Astrocyte (in vitro differentiated cells and primary cell): ENCODE data around the gene IGSF21. TPM values are rescaled to one million over a fixed set of nuclear protein-coding genes. Genes with fewer than 3 reads are reported as not detected.

ENCODE experiments used
- DNase-seq: peaks from one replicate; pipeline ENCODE4 v3.0.0-alpha.2; 2010; ENCODE audit warnings: low read depth
- FAIRE-seq: peaks from 2 replicates; lab custom pipeline; 2011; peaks lifted over from hg19 to GRCh38; lab: Jason Lieb, UNC
- H2AFZ ChIP-seq: 2 replicates; pipeline ENCODE4 v1.6.0; 2012; ENCODE audit warnings: low read depth, low read length, inconsistent platforms
- H3K27ac ChIP-seq: 2 replicates; pipeline ENCODE4 v1.5.1; 2011; ENCODE audit warnings: low read depth, low read length, inconsistent platforms
- H3K27me3 ChIP-seq: 2 replicates; pipeline ENCODE4 v1.6.0; 2011; ENCODE audit warnings: low read length, inconsistent platforms; ENCODE audit not compliant: insufficient read depth
- H3K36me3 ChIP-seq: 2 replicates; pipeline ENCODE4 v1.5.1; 2011; ENCODE audit warnings: low read length, inconsistent platforms; ENCODE audit not compliant: insufficient read depth
- H3K4me1 ChIP-seq: 2 replicates; pipeline ENCODE4 v1.5.1; 2011; ENCODE audit warnings: low read length, inconsistent platforms; ENCODE audit not compliant: insufficient read depth
- H3K4me2 ChIP-seq: 2 replicates; pipeline ENCODE4 v1.6.0; 2012; ENCODE audit warnings: low read length, inconsistent platforms
- H3K4me3 ChIP-seq: 2 replicates; pipeline ENCODE4 v1.5.1; 2011; ENCODE audit warnings: low read depth, mild to moderate bottlenecking, low read length, inconsistent platforms; ENCODE audit not compliant: insufficient read depth
- H3K79me2 ChIP-seq: 2 replicates; pipeline ENCODE4 v1.6.0; 2012; ENCODE audit warnings: mild to moderate bottlenecking, low read length, inconsistent platforms; ENCODE audit not compliant: insufficient read depth
- H3K9ac ChIP-seq: 2 replicates; pipeline ENCODE4 v1.6.0; 2012; ENCODE audit warnings: mild to moderate bottlenecking, low read length, inconsistent platforms
- H3K9me3 ChIP-seq: 2 replicates; pipeline ENCODE4 v1.5.1; 2012; ENCODE audit warnings: low read depth, mild to moderate bottlenecking, low read length, inconsistent platforms; ENCODE audit not compliant: insufficient read depth
- H4K20me1 ChIP-seq: 2 replicates; pipeline ENCODE4 v1.6.0; 2012; ENCODE audit warnings: low read length, inconsistent platforms; ENCODE audit not compliant: insufficient read depth
- H3K27ac Mint-ChIP-seq: one replicate; pipeline ENCODE4 v1.8.0; 2021; ENCODE audit warnings: mild to moderate bottlenecking, mixed read lengths; ENCODE audit not compliant: unreplicated experiment
- H3K27me3 Mint-ChIP-seq: one replicate; pipeline ENCODE4 v1.8.0; 2021; ENCODE audit warnings: low read depth, mixed read lengths; ENCODE audit not compliant: unreplicated experiment
- H3K36me3 Mint-ChIP-seq: one replicate; pipeline ENCODE4 v1.8.0; 2021; ENCODE audit warnings: low read depth, mixed read lengths; ENCODE audit not compliant: unreplicated experiment
- H3K4me1 Mint-ChIP-seq: one replicate; pipeline ENCODE4 v1.8.0; 2021; ENCODE audit warnings: low read depth, mixed read lengths; ENCODE audit not compliant: unreplicated experiment
- H3K4me3 Mint-ChIP-seq: one replicate; pipeline ENCODE4 v1.8.0; 2021; ENCODE audit warnings: mild to moderate bottlenecking, moderate library complexity, mixed read lengths; ENCODE audit not compliant: unreplicated experiment
- H3K9me3 Mint-ChIP-seq: one replicate; pipeline ENCODE4 v1.8.0; 2021; ENCODE audit warnings: mild to moderate bottlenecking, mixed read lengths; ENCODE audit not compliant: unreplicated experiment
- CTCF ChIP-seq: IDR thresholded peaks from 2 replicates; pipeline ENCODE4 v1.5.1; 2011; ENCODE audit warnings: low read depth, mild to moderate bottlenecking, inconsistent platforms, low read length, moderate library complexity; ENCODE audit not compliant: insufficient read depth
- EZH2 ChIP-seq: IDR thresholded peaks from 2 replicates; pipeline ENCODE4 v1.6.1; 2012; ENCODE audit warnings: mild to moderate bottlenecking, low read length, inconsistent platforms; ENCODE audit not compliant: insufficient read depth
- total RNA-seq: library from RNA; stranded (reverse); gene quantifications from 2 replicates; pipeline ENCODE4 v1.2.1, GENCODE V29; 2021

The IGSF21 gene
- total RNA-seq, 1 donor from 2014 or later, result not detected

- peaks cover 2% of the 10 kb centered on the region for H3K9me3 Mint-ChIP-seq
- no peak overlapping the region for H3K4me3 ChIP-seq
- H3K9me3 ChIP-seq, result no peaks in the 10 kb centered on the region
- no peak overlapping the region for H3K27ac ChIP-seq
- H3K27ac Mint-ChIP-seq, result no peak overlapping the region
- DNase-seq (no peak), FAIRE-seq (no peak)
- no peak overlapping the region for H3K9ac ChIP-seq
- H3K36me3 ChIP-seq, result no peaks in the 10 kb centered on the region
- H3K27me3 ChIP-seq, result no peaks in the 10 kb centered on the region
- no peaks in the 10 kb centered on the region for H3K4me1 ChIP-seq
- no peak overlapping the region for H2AFZ ChIP-seq
- H3K4me3 Mint-ChIP-seq, result no peak overlapping the region
- no peaks in the 10 kb centered on the region for H4K20me1 ChIP-seq
- no peaks in the 10 kb centered on the region for H3K79me2 ChIP-seq
- H3K27me3 Mint-ChIP-seq, result peaks cover 51% of the 10 kb centered on the region
- TF ChIP-seq CTCF (no peak), EZH2 (no peak)
- H3K4me1 Mint-ChIP-seq, result no peaks in the 10 kb centered on the region
- H3K36me3 Mint-ChIP-seq, result no peaks in the 10 kb centered on the region
- H3K4me2 ChIP-seq, result no peak overlapping the region
Measured at GRCh38 chr1:18347559-18347958, 240.0 kb downstream of the IGSF21 start.

- H2AFZ ChIP-seq, result no peak overlapping the region
- peaks cover 2% of the 10 kb centered on the region for H3K9me3 Mint-ChIP-seq
- no peaks in the 10 kb centered on the region for H3K27me3 ChIP-seq
- H3K27ac ChIP-seq, result no peak overlapping the region
- H3K9ac ChIP-seq, result no peak overlapping the region
- H3K4me3 ChIP-seq, result no peak overlapping the region
- no peak for FAIRE-seq
- no peaks in the 10 kb centered on the region for H3K9me3 ChIP-seq
- no peak overlapping the region for H3K4me2 ChIP-seq
- H3K27me3 Mint-ChIP-seq, result peaks cover 48% of the 10 kb centered on the region
- TF ChIP-seq CTCF, result no peak
- TF ChIP-seq EZH2, result no peak
- no peaks in the 10 kb centered on the region for H3K36me3 Mint-ChIP-seq
- no peak overlapping the region for H3K27ac Mint-ChIP-seq
- no peaks in the 10 kb centered on the region for H3K79me2 ChIP-seq
- H3K4me3 Mint-ChIP-seq, result no peak overlapping the region
- H4K20me1 ChIP-seq, result no peaks in the 10 kb centered on the region
- no peak for DNase-seq
- H3K4me1 Mint-ChIP-seq, result no peaks in the 10 kb centered on the region
- no peaks in the 10 kb centered on the region for H3K36me3 ChIP-seq
- H3K4me1 ChIP-seq, result no peaks in the 10 kb centered on the region
Measured at GRCh38 chr1:18348354-18348753, 240.8 kb downstream of the IGSF21 start.

GRCh38 chr1:18350747-18351146 is 243.1 kb downstream of the IGSF21 start:
- Mint-ChIP-seq H3K9me3 (peaks cover 2% of the 10 kb centered on the region), H3K4me1 (no peaks in the 10 kb centered on the region), H3K4me3 (no peak overlapping the region), H3K27me3 (peaks cover 54% of the 10 kb centered on the region), H3K27ac (no peak overlapping the region), H3K36me3 (no peaks in the 10 kb centered on the region)
- Histone ChIP-seq H4K20me1 (no peaks in the 10 kb centered on the region), H3K79me2 (no peaks in the 10 kb centered on the region), H3K27ac (no peak overlapping the region), H2AFZ (no peak overlapping the region), H3K4me3 (no peak overlapping the region), H3K36me3 (no peaks in the 10 kb centered on the region), H3K4me2 (no peak overlapping the region), H3K9ac (no peak overlapping the region), H3K4me1 (no peaks in the 10 kb centered on the region), H3K27me3 (no peaks in the 10 kb centered on the region), H3K9me3 (no peaks in the 10 kb centered on the region)
- no peak for TF ChIP-seq CTCF
- no peak for TF ChIP-seq EZH2
- FAIRE-seq, result no peak
- no peak for DNase-seq
